GM18511 (cell line): ENCODE measurements around the gene RAPGEF3.
A peak's percentile ranks its signal among the peaks of the same experiment; 100 is the strongest.

Source experiments
- ATAC-seq: cut with Tn5 transposase; IDR thresholded peaks from one replicate; pipeline ENCODE4 v1.9.1; 2021; ENCODE audit warnings: mild to moderate bottlenecking, moderate library complexity; ENCODE audit not compliant: unreplicated experiment

Gene RAPGEF3

GRCh38 chr12:47791351-47791746 is 32.7 kb upstream of the RAPGEF3 start:
- no peak for ATAC-seq

- ATAC-seq, result no peak
Measured at GRCh38 chr12:47790676-47791350, 32.1 kb upstream of the RAPGEF3 start.

- no peak for ATAC-seq
Measured at GRCh38 chr12:47789712-47790489, 31.2 kb upstream of the RAPGEF3 start.

- no peak for ATAC-seq
Measured at GRCh38 chr12:47789141-47789540, 30.5 kb upstream of the RAPGEF3 start.

GRCh38 chr12:47787596-47788319 is 29.1 kb upstream of the RAPGEF3 start:
- ATAC-seq, result no peak

- ATAC-seq, result no peak
Measured at GRCh38 chr12:47786662-47787280, 28.1 kb upstream of the RAPGEF3 start.

GRCh38 chr12:47785887-47786661 is 27.4 kb upstream of the RAPGEF3 start:
- ATAC-seq, result no peak

GRCh38 chr12:47785036-47785886 is 26.6 kb upstream of the RAPGEF3 start:
- no peak for ATAC-seq

- ATAC-seq, result no peak
Measured at GRCh38 chr12:47783821-47784819, 25.4 kb upstream of the RAPGEF3 start.

GRCh38 chr12:47783024-47783755 is 24.5 kb upstream of the RAPGEF3 start:
- no peak for ATAC-seq

- no peak for ATAC-seq
Measured at GRCh38 chr12:47782372-47782770, 23.7 kb upstream of the RAPGEF3 start.

GRCh38 chr12:47781479-47782371 is 23.0 kb upstream of the RAPGEF3 start:
- ATAC-seq, result no peak

GRCh38 chr12:47779943-47780504 is 21.3 kb upstream of the RAPGEF3 start:
- no peak for ATAC-seq

GRCh38 chr12:47779301-47779942 is 20.7 kb upstream of the RAPGEF3 start:
- peak; percentile 84 for ATAC-seq

GRCh38 chr12:47778881-47779280 is 20.2 kb upstream of the RAPGEF3 start:
- ATAC-seq, result no peak
